NCI-H748 treated with DMSO at 0.1 percent for 48 hours (cell line): ENCODE data around the gene CNPY1.

Source experiments
- DNase-seq: peaks from one replicate; lab custom pipeline; 2025; lab: John Stamatoyannopoulos, UW

Gene CNPY1

GRCh38 chr7:155454183-155455112, 91.9 kb downstream of the CNPY1 start:
- DNase-seq = no peak

GRCh38 chr7:155453296-155454182, 92.8 kb downstream of the CNPY1 start:
- no peak for DNase-seq

GRCh38 chr7:155452505-155453295, 93.7 kb downstream of the CNPY1 start:
- no peak for DNase-seq

GRCh38 chr7:155451840-155452239, 94.5 kb downstream of the CNPY1 start:
- DNase-seq = no peak
